HG03442 (cell line): ENCODE measurements around the gene OTOF.

Source experiments
- ATAC-seq: cut with Tn5 transposase; IDR thresholded peaks from one replicate; pipeline ENCODE4 v1.9.1; 2021; ENCODE audit warnings: mild to moderate bottlenecking, moderate library complexity; ENCODE audit not compliant: unreplicated experiment

Gene OTOF

GRCh38 chr2:26466662-26467310 is 11.1 kb downstream of the OTOF start:
- no peak for ATAC-seq

- no peak for ATAC-seq
These were observed 11.9 kb downstream of the OTOF start for GRCh38 chr2:26465981-26466471.

- ATAC-seq, result no peak
These were observed 12.5 kb downstream of the OTOF start for GRCh38 chr2:26465266-26465925.

- ATAC-seq, result no peak
These were observed 13.3 kb downstream of the OTOF start for GRCh38 chr2:26464390-26465265.

- ATAC-seq, result no peak
These were observed 14.4 kb downstream of the OTOF start for GRCh38 chr2:26463244-26464192.

- ATAC-seq, result no peak
These were observed 15.2 kb downstream of the OTOF start for GRCh38 chr2:26462511-26463243.

- no peak for ATAC-seq
These were observed 15.8 kb downstream of the OTOF start for GRCh38 chr2:26462100-26462499.

GRCh38 chr2:26461601-26462023 is 16.3 kb downstream of the OTOF start:
- ATAC-seq, result no peak

- ATAC-seq, result no peak
These were observed 17.3 kb downstream of the OTOF start for GRCh38 chr2:26460613-26461031.

DNA sequence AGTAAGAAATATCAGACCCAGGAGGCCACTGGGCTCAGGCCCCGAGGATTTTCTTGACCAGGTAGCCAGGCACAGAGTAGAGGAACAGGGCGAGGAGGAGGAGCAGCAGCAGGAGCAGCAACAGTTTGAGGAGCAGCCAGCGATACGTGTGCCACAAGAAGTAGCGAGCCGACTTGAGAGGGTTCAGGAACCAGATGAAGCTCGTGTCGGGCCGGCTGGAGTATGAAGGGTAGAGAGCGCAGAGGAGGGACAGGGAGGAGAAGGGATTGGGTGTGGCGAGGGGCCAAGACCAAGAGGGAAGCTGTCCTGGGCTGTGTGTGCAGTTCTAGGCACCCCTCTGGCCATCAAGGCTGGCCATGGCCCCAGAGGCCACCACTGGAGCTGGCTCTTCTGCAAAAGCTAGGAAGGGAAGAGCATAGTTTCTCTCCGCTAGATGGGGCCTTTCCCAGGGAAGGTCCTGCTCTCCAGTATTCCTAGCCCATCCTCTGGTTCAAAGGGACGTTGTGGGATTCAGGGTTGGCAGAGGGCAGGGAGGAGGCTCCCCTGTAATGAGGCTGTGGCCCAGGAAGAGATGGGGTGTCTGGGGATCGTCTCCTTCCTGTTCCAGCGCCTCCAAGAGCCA is 17.8 kb downstream of the OTOF start:
- ATAC-seq, result no peak

GRCh38 chr2:26458365-26459042 is 19.4 kb downstream of the OTOF start:
- ATAC-seq, result no peak

GRCh38 chr2:26457695-26458364 is 20.1 kb downstream of the OTOF start:
- ATAC-seq, result no peak

GRCh38 chr2:26457251-26457666 is 20.7 kb downstream of the OTOF start:
- ATAC-seq, result no peak

- ATAC-seq, result no peak
These were observed 21.3 kb downstream of the OTOF start for GRCh38 chr2:26456440-26457250.

DNA sequence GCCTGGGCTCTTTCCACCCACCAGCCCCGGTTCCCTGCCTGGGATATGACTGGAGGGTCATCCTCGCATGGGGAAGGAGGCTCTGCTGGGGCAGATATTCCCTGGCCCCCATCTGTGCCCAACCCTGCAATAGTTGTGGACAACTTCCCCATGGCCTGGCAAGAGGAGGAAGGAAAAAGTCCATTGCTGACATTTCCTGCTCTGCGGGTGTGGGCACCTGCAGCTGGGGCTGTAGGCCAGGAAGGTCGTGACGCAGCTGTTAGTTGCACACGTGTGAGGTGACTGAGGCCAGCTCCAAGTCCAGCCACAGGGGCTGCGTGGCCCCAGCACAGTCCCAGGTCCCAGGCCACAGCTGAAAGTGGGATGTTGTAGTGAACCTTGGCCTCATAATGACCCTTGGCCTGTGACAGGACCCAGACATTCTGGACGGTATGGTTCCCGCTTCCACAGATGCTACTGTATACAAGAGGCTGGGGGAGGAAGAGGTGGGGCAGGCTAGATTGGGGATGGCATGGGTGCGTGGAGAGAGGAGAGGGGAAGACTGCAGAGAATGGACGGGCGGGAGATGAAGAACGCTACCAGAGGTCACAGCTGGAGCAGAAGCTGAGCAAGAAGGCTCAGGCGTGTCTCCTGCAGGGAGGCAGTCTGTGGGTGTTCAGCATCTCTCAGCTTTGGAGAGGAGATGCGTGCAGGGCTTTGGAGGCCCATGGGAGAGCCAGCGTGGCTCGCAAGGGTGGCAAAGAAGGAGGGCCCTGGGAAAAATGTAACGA is 22.1 kb downstream of the OTOF start:
- ATAC-seq, result no peak

DNA sequence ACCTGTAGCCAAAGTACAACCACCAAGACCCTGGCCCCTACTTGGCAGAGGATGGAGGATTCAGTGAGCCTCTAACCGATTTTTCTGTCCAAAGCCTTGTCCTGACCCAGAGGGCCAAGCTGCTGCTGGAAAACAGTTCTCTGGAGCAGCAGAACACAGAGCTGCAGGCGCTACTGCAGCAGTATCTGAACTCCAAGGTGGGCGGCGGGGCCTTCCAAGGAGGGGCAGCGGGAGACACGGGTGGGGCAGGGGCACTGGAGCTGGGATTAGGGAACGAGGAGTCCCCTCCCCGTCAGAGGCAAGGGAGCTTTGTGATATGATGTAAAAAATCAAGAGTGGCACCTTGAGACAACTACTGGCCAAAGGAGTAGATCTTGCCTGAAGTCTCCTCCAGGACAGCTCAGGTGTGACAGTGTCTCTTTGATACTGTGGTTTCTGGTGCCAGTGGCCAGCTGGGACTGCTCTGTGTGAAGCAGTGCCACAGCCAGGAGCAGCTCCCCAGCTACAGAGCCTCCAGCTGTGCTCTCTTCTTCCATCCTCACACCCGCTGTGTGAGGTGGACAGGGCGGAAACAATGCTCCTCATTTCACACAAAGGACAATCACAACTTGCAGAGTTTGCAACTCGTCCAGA is 22.8 kb downstream of the OTOF start:
- ATAC-seq, result no peak
